ENCODE measurements around the gene MYLK4.

The MYLK4 gene

GRCh38 chr6:2624177-2624576 is 126.5 kb downstream of the MYLK4 start:
- DNase-seq = no peak

GRCh38 chr6:2623295-2623694 is 127.4 kb downstream of the MYLK4 start:
- DNase-seq = no peak

- DNase-seq = no peak
These were observed 128.1 kb downstream of the MYLK4 start for GRCh38 chr6:2622671-2623070.

- DNase-seq = no peak
These were observed 131.1 kb downstream of the MYLK4 start for GRCh38 chr6:2619651-2620050.

- DNase-seq = no peak
These were observed 133.0 kb downstream of the MYLK4 start for GRCh38 chr6:2617729-2618128.

- DNase-seq = no peak
These were observed 133.9 kb downstream of the MYLK4 start for GRCh38 chr6:2616811-2617210.

GRCh38 chr6:2615251-2615650 is 135.5 kb downstream of the MYLK4 start:
- DNase-seq = no peak

- no peak for DNase-seq
These were observed 135.9 kb downstream of the MYLK4 start for GRCh38 chr6:2614846-2615245.

GRCh38 chr6:2614155-2614554 is 136.6 kb downstream of the MYLK4 start:
- no peak for DNase-seq
